GM21447 (cell line): Measurements from ENCODE around the gene TMEM208.

Experiments
- ATAC-seq: cut with Tn5 transposase; IDR thresholded peaks from one replicate; pipeline ENCODE4 v1.9.1; 2021; ENCODE audit not compliant: unreplicated experiment

TMEM208 gene

DNA sequence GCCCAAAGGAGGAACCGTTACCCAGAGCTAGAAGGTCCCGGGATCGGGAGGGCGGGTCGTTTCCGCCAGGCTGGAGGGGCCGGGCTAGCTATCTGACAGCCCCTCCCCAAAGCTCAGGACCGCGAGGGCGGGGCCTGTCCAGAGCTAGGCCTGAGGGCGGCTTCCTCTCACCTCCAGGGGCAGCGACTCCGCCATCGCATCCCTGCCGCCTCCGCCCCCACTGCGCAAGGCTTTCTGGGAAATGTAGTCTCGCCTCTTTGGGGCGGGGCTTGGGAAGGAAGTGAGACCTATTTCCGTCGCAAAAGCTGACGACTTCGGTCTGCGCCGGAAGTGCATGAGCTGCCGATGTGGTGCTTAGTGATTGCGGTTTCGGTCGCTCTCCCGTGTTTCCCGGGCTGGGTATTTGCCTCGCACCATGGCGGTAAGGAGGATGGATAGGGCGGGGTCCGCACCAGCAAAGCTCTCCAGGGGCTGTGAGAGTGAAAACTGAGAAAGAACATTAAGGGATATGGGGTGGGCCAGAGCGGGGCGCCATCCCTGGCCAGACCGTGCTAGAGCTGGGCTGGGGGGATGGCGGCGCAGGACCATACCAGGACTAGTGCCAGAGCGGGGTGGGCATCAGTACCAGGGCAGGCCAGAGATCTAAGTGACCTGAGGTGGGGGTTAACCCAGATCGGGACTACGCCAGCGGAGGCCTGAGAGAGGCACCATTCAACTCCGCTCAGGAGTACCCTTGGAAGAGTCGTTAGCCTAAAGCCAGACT is at the start of gene TMEM208:
TSS of gene TMEM208 (plus strand) at position 327 of the 763 bp plus-strand sequence. CDS start at position 416, 89 bp downstream.
- peak; percentile 88 for ATAC-seq

- no peak for ATAC-seq
Measured at GRCh38 chr16:67177743-67178699, 48.9 kb upstream of the TMEM208 start.

- ATAC-seq, result no peak
Measured at GRCh38 chr16:67179421-67180080, 47.4 kb upstream of the TMEM208 start.

GRCh38 chr16:67180166-67180565 is 46.8 kb upstream of the TMEM208 start:
- ATAC-seq, result no peak

GRCh38 chr16:67181346-67181745 is 45.6 kb upstream of the TMEM208 start:
- ATAC-seq, result no peak

- ATAC-seq, result no peak
Measured at GRCh38 chr16:67182288-67182687, 44.6 kb upstream of the TMEM208 start.

DNA sequence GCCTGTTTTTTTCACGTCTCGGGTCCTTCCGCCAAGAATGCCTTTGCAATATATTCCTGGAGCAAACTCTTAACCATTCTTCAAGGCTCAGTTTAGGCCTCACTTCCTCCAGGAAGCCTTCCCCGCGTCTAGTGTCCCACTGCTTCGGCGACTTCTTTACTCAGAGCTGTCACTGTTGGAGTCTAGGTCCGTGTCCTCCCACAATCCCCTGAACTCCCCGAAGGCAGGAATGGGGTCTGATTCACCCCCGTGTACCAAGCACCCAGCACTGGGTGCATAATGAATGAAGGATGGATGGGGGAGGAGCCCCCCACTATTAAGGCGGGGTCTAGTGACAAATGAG is 43.7 kb upstream of the TMEM208 start:
- no peak for ATAC-seq

GRCh38 chr16:67183627-67184452 is 43.1 kb upstream of the TMEM208 start, which contains the start of gene MATCAP1:
TSS of gene MATCAP1 (minus strand) at chr16:67183963. CDS start at chr16:67180610, 3,353 bp downstream.
- ATAC-seq, result peak; percentile 97

- no peak for ATAC-seq
Measured at GRCh38 chr16:67184453-67184994, 42.4 kb upstream of the TMEM208 start.

GRCh38 chr16:67184995-67185650 is 41.8 kb upstream of the TMEM208 start:
- no peak for ATAC-seq

DNA sequence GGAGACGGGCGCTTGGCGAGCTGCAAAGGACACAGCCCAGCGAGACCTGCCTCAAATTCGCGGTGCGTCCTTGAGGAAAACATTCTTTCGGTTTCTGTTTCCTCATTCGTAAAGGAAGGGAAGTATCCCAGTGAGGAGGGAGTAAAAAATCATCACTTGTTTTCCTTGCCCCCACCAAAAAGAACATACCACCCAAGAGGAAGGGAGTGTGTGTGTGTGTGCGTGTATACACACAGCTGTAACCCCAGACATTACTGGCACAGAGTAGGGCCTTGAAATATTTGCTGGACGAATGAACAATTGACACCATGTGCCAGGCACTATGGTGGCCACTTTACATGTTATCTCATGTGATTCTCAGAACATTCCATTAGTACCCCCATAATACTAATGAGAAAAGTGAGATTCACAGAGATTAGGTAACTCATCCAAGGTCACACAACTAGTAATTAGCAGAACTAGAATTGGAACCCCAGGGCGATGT is 41.2 kb upstream of the TMEM208 start:
- no peak for ATAC-seq

- ATAC-seq, result no peak
Measured at GRCh38 chr16:67186550-67186950, 40.4 kb upstream of the TMEM208 start.

GRCh38 chr16:67187175-67187890 is 39.6 kb upstream of the TMEM208 start:
- ATAC-seq, result no peak

GRCh38 chr16:67188323-67188722 is 38.6 kb upstream of the TMEM208 start:
- no peak for ATAC-seq

DNA sequence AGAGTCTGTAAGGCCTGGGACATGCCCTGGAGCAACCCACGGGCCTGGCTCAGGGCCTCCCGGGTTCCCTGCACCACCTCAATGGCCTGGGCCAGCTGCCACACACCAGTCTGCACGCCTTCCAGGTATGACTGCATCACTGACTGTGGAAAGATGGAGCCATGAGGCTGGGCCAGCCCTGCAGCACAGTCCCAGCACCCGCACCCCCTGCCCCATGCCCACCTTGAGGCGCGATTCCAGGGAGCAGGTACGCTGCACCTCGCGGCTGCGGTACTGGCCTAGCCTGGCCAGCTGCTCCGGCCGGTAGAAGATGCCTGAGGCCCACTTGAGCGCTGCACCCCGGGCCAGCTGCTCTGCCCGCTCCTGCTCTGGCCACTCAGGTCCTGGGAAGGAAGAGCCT is 38.1 kb upstream of the TMEM208 start:
- ATAC-seq, result no peak

DNA sequence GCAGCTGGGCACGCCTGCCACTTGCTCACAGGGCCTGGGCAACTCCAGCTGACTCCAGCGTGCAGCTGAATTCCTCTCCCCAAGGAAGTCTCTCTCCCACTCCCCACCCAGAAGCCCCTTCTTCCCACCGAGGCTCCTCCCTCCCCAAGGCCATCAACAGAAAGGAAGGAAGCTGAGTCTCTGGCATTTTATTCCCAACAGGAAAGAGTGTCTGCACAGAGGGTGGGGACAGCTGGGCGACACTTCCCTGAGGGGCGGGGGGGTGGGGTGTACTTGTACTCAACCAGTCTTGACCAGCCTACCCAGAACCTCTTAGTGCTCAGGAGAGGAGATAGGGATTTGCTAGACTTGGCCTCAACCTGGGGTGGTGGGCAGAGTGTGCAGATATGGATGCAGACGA is 36.9 kb upstream of the TMEM208 start, which contains the start of gene EXOC3L1:
TSS of gene EXOC3L1 (minus strand) at position 96 of the 400 bp plus-strand sequence. CDS start 460 bp downstream, outside the sequence.
- ATAC-seq, result no peak

DNA sequence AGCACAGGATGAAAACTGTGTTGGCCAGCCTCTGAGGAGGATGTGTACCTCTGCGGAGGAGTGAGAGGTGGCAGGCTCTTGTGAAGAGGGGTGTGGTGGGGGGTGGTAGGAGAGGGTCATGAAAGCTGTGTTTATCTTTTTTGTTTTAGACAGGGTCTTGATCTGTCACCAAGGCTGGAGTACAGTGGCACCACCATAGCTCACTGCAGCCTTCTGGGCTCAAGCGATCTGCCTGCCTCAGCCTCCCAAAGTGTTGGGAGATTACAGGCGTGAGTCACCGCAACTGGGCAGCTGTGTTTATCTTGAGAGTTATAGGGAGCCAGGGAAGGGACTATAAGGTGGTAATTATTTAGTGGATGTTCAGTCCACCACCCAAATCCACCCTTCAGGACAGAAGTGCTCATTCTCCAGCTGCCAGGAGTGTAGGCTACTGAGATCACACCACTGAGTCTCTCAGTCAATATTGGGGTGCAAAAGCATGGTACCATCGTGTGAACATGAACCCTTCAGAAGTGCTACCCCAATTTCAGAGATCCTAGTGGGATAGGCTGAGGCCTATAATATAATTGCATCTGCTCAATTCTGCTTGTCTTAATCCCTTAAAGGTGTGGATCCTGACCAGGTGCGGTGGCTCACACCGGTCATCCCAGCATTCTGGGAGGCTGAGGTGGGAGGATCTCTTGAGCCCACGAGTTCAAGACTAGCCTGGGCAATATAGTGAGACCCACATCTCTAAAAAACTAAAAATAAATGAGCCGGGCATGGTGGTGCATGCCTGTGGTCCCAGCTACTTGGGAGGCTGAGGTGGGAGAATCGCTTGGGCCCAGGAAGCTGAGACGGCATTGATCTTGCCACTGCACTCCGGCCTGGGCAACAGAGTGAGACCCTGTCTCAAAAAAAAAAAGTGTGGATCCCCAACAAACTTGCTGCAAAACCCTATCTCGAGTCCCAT is 36.2 kb upstream of the TMEM208 start:
- ATAC-seq, result no peak
